HepG2 (cell line): ENCODE results near the gene DNAJC7. TPM values are rescaled to one million over a fixed set of nuclear protein-coding genes. Genes with fewer than 3 reads are reported as not detected.

Experiments
- GABPB1 ChIP-seq: IDR thresholded peaks from 2 replicates; pipeline ENCODE4 v1.6.1; 2016; ENCODE audit warnings: mild to moderate bottlenecking, missing genetic modification reagents, moderate library complexity, missing compliant biosample characterization
- HNF4G ChIP-seq, 2 experiments: sonication (generic) in 1 of 2; formaldehyde crosslinking in 1 of 2; IDR thresholded peaks; 2 replicates each; pipeline versions ENCODE4 v1.4.0 to v1.6.1; 2011 to 2020; ENCODE audit warnings: borderline replicate concordance in 2 of 2, low read depth in 2 of 2, mild to moderate bottlenecking in 2 of 2, low read length in 1 of 2, missing genetic modification reagents in 1 of 2, moderate library complexity in 1 of 2
- IRF2 ChIP-seq: IDR thresholded peaks from 2 replicates; pipeline ENCODE4 v1.6.1; 2018; ENCODE audit warnings: missing genetic modification reagents, missing compliant biosample characterization
- MIER2 ChIP-seq: IDR thresholded peaks from 2 replicates; pipeline ENCODE4 v1.6.1; 2016; ENCODE audit warnings: missing biosample characterization, missing genetic modification reagents
- MXD4 ChIP-seq: IDR thresholded peaks from 2 replicates; pipeline ENCODE4 v1.6.1; 2016; ENCODE audit warnings: mild to moderate bottlenecking, missing biosample characterization, missing genetic modification reagents
- NBN ChIP-seq: fragments of 450-650 bp; conservative IDR thresholded peaks from 2 replicates; pipeline ENCODE4 v1.6.1; 2017
- NCOA2 ChIP-seq: sonication (generic); formaldehyde crosslinking; IDR thresholded peaks from 2 replicates; pipeline ENCODE4 v1.8.0; 2022; ENCODE audit warnings: inconsistent platforms
- NCOR1 ChIP-seq: fragments of 200-600 bp; sonication (generic); IDR thresholded peaks from 2 replicates; pipeline ENCODE4 v1.7.0; 2017; ENCODE audit warnings: antibody characterized with exemption, low read length, borderline replicate concordance
- NONO ChIP-seq, 2 experiments: fragments of 450-650 bp in 1 of 2; sonication (generic) in 1 of 2; formaldehyde crosslinking in 1 of 2; IDR thresholded peaks in 1 of 2; conservative IDR thresholded peaks in 1 of 2; 2 replicates each; pipeline versions ENCODE4 v1.6.1 to v1.8.0; 2017 to 2022; ENCODE audit warnings: mild to moderate bottlenecking in 1 of 2, missing genetic modification reagents in 1 of 2, moderate library complexity in 1 of 2
- SNAPC2 ChIP-seq: sonication (generic); formaldehyde crosslinking; IDR thresholded peaks from 2 replicates; pipeline ENCODE4 v1.8.1; 2022; ENCODE audit warnings: mild to moderate bottlenecking, missing genetic modification reagents
- ZFP1 ChIP-seq: IDR thresholded peaks from 2 replicates; pipeline ENCODE4 v1.6.1; 2016
- ZNF10 ChIP-seq: sonication (generic); formaldehyde crosslinking; IDR thresholded peaks from 2 replicates; pipeline ENCODE4 v1.4.0; 2020; ENCODE audit warnings: mild to moderate bottlenecking, low read depth, missing genetic modification reagents, borderline replicate concordance
- ZNF101 ChIP-seq: sonication (generic); formaldehyde crosslinking; IDR thresholded peaks from 2 replicates; pipeline ENCODE4 v1.4.0; 2020; ENCODE audit warnings: mild to moderate bottlenecking, low read depth, missing genetic modification reagents, borderline replicate concordance
- ZNF235 ChIP-seq: sonication (generic); formaldehyde crosslinking; IDR thresholded peaks from 2 replicates; pipeline ENCODE4 v1.8.1; 2023; ENCODE audit warnings: mild to moderate bottlenecking, missing genetic modification reagents, borderline replicate concordance
- ZNF574 ChIP-seq: sonication (generic); formaldehyde crosslinking; IDR thresholded peaks from 2 replicates; pipeline ENCODE4 v1.4.0; 2020; ENCODE audit warnings: missing genetic modification reagents
- ZSCAN29 ChIP-seq: sonication (generic); formaldehyde crosslinking; conservative IDR thresholded peaks from 2 replicates; pipeline ENCODE4 v1.4.0; 2020; ENCODE audit warnings: mild to moderate bottlenecking, missing genetic modification reagents
- polyA plus RNA-seq, 8 experiments: library from polyadenylated mRNA; depleted of rRNA in 3 of 8; stranded (reverse) in 7 of 8; unstranded in 1 of 8; fragments of >200 nt; fragmentation: Illumina TruSeq in 4 of 8; extraction: Trizol in 4 of 8; gene quantifications; 2 replicates each; pipeline versions ENCODE4 v1.2.1 to v1.2.3, GENCODE V29; 2011 to 2016; ENCODE audit warnings: low read depth in 4 of 8, missing spikeins in 1 of 8, mixed read lengths in 1 of 8; ENCODE audit not compliant: insufficient read depth in 1 of 8
- total RNA-seq, 5 experiments: library from RNA; depleted of rRNA; stranded (reverse); fragments of >200 nt; fragmentation: Illumina TruSeq; extraction: Trizol; gene quantifications; 2 replicates each; pipeline ENCODE4 v1.2.3, GENCODE V29; 2016; ENCODE audit warnings: low read depth in 1 of 5
- TF ChIP-seq, protein P1 (sequence below): sonication (generic); formaldehyde crosslinking; IDR thresholded peaks from 2 replicates; pipeline ENCODE4 v1.5.0; 2020; ENCODE audit warnings: mild to moderate bottlenecking, missing genetic modification reagents, borderline replicate concordance
- TF ChIP-seq, protein P2 (sequence below): sonication (generic); formaldehyde crosslinking; IDR thresholded peaks from 2 replicates; pipeline ENCODE4 v1.5.0; 2020; ENCODE audit warnings: missing genetic modification reagents, mild to moderate bottlenecking, borderline replicate concordance
- TF ChIP-seq, protein P3 (sequence below): sonication (generic); formaldehyde crosslinking; IDR thresholded peaks from 2 replicates; pipeline ENCODE4 v1.8.1; 2023; ENCODE audit warnings: missing genetic modification reagents, inconsistent platforms, borderline replicate concordance

DNAJC7 gene
- total and polyA plus RNA-seq, 2 of the 13 experiments (the other 11 are each of a cell fraction or from before 2014, with no cell fraction given): 47.7 to 132 TPM

DNA sequence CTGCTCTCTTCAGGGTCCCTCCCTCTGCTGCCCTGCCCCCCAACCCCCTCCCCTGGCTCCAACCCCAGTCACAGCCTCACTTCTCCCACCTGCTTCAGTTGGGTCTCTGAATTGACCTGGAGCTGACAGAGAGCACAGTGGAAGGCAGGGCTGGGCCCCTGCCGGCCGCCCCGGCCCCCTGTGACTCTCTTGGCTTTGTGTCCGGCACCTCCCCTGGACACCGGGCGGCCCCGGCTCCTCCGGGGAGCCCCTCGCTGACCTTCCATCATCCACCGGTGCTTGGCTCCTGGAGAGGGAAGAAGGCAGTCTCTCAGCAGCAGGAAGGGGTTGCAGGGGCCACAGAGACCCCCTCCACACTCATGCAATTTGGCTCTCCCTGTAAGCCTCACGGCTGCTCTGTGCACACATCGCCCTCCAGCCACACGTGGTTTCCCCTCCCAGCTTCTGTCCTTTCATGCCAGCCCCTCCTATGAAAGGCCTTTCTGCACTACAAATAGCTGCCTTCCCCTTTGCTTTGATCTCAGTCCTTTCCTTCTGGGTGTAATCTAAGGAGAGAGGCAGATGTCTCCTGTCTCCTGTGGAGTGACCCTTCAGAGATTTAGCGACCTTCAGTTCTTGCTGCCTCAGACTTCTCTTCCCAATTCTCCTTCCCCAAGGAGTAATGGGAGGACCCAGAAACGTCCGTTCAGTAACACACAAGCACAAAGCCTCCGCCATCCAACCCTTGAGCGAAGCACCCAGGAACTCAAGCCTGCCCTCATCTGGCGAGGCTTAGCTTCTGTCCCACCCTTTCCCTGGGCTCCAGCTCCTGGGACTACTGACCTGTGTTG lies 10.9 kb upstream of the DNAJC7 start (continued):
- TF ChIP-seq, protein P1, sequence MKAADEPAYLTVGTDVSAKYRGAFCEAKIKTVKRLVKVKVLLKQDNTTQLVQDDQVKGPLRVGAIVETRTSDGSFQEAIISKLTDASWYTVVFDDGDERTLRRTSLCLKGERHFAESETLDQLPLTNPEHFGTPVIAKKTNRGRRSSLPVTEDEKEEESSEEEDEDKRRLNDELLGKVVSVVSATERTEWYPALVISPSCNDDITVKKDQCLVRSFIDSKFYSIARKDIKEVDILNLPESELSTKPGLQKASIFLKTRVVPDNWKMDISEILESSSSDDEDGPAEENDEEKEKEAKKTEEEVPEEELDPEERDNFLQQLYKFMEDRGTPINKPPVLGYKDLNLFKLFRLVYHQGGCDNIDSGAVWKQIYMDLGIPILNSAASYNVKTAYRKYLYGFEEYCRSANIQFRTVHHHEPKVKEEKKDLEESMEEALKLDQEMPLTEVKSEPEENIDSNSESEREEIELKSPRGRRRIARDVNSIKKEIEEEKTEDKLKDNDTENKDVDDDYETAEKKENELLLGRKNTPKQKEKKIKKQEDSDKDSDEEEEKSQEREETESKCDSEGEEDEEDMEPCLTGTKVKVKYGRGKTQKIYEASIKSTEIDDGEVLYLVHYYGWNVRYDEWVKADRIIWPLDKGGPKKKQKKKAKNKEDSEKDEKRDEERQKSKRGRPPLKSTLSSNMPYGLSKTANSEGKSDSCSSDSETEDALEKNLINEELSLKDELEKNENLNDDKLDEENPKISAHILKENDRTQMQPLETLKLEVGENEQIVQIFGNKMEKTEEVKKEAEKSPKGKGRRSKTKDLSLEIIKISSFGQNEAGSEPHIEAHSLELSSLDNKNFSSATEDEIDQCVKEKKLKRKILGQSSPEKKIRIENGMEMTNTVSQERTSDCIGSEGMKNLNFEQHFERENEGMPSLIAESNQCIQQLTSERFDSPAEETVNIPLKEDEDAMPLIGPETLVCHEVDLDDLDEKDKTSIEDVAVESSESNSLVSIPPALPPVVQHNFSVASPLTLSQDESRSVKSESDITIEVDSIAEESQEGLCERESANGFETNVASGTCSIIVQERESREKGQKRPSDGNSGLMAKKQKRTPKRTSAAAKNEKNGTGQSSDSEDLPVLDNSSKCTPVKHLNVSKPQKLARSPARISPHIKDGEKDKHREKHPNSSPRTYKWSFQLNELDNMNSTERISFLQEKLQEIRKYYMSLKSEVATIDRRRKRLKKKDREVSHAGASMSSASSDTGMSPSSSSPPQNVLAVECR (CRISPR knock-in tag): peak; percentile 31; the same call in 1 of the 2 replicates
- TF ChIP-seq IRF2 (CRISPR knock-in tag) (peak; percentile 72; the same call in 1 of the 2 replicates), NCOR1 (no peak), HNF4G (IDR thresholded peaks at IDR 0.05; ENCODE audit: borderline replicate concordance, low read depth, low read length) (no peak), HNF4G (CRISPR knock-in tag; IDR thresholded peaks at IDR 0.05; ENCODE audit: borderline replicate concordance, low read depth) (no peak), NONO (IDR thresholded peaks at IDR 0.05) (no peak), NONO (CRISPR knock-in tag; conservative IDR thresholded peaks at IDR 0.05) (no peak), ZSCAN29 (CRISPR knock-in tag) (no peak), ZNF235 (CRISPR knock-in tag) (peak; percentile 58; the same call in 1 of the 2 replicates), MIER2 (0 out of 2 replicates have a peak, but pooled peaks have one; percentile 49), GABPB1 (peak; percentile 23; the same call in 1 of the 2 replicates), ZNF574 (CRISPR knock-in tag) (peak; percentile 63; the same call in 1 of the 2 replicates), ZFP1 (no peak), NCOA2 (CRISPR knock-in tag) (0 out of 2 replicates have a peak, but pooled peaks have one; percentile 24), ZNF10 (CRISPR knock-in tag) (no peak), NBN (no peak), SNAPC2 (CRISPR knock-in tag) (no peak), MXD4 (CRISPR knock-in tag) (peak; percentile 37; the same call in 1 of the 2 replicates), ZNF101 (CRISPR knock-in tag) (0 out of 2 replicates have a peak, but pooled peaks have one; percentile 46)
- TF ChIP-seq, protein P2, sequence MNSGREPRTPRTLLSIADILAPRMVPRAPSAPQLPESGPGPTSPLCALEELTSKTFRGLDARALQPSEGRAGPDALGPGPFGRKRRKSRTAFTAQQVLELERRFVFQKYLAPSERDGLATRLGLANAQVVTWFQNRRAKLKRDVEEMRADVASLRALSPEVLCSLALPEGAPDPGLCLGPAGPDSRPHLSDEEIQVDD (CRISPR knock-in tag): 0 out of 2 replicates have a peak, but pooled peaks have one; percentile 49
- TF ChIP-seq, protein P3, sequence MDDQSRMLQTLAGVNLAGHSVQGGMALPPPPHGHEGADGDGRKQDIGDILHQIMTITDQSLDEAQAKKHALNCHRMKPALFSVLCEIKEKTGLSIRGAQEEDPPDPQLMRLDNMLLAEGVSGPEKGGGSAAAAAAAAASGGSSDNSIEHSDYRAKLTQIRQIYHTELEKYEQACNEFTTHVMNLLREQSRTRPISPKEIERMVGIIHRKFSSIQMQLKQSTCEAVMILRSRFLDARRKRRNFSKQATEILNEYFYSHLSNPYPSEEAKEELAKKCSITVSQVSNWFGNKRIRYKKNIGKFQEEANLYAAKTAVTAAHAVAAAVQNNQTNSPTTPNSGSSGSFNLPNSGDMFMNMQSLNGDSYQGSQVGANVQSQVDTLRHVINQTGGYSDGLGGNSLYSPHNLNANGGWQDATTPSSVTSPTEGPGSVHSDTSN (CRISPR knock-in tag): no peak
